Measurements from ENCODE around the gene XCR1.
A peak's percentile ranks its signal among the peaks of the same experiment; 100 is the strongest.
"Not testable (repeated sequence)": the region's sequence is repeated elsewhere in the genome, so short reads cannot be mapped to it uniquely, and the experiment has no call there.

The XCR1 gene

DNA sequence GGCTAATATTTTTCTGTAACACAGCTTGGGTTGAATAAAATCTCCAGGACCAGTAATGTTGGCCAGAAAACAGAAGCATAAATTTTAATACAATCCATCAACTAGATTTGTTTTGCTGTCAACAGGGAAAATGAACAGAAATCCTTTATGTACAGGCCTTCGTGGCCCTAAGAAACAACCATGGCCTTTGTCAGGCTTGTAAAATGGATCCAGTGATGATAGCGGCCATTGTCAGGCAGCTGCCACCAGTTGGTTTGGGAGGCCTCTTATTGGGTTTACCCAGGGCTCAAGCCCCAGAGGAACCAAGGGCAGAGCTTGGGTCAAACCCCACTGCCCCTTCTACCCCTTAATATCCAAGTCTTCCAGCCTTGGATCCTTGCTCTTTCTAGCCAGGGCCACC lies 26.1 kb downstream of the XCR1 start:
- DNase-seq: no peak

DNA sequence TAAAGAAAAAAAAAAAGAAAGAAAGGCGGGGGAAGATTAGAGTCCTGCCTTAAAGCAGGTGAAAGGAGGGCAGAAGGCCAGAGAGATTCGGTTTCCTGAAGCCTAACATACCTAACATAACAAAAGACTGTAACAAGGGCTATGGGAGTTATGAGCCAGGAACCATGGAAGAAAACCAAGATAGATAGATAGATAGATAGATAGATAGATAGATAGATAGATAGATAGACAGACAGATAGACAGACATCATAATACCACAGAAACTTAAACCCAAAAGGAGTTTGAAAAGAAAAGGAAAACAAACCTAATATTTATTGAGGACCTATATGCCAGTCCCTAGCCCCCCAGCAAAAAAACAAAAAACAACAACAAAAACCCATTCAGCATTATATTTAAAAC lies 29.3 kb downstream of the XCR1 start:
- no peak for DNase-seq

DNA sequence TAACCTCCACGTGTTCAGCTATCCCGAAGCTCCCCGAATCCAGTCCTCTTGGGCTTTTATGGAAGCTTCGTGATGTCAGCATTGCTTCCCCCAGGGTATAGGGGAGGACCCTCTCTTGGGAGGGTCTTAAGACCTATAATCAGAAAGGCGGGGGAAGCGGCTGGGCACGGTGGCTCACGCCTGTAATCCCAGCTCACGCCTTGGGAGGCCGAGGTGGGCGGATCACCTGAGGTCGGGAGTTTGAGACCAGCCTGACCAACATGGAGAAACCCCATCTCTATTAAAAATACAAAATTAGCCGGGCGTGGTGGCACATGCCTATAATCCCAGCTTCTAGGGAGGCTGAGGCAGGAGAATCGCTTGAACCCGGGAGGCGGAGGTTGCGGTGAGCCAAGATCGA lies 29.8 kb downstream of the XCR1 start:
- DNase-seq: not testable (repeated sequence)

DNA sequence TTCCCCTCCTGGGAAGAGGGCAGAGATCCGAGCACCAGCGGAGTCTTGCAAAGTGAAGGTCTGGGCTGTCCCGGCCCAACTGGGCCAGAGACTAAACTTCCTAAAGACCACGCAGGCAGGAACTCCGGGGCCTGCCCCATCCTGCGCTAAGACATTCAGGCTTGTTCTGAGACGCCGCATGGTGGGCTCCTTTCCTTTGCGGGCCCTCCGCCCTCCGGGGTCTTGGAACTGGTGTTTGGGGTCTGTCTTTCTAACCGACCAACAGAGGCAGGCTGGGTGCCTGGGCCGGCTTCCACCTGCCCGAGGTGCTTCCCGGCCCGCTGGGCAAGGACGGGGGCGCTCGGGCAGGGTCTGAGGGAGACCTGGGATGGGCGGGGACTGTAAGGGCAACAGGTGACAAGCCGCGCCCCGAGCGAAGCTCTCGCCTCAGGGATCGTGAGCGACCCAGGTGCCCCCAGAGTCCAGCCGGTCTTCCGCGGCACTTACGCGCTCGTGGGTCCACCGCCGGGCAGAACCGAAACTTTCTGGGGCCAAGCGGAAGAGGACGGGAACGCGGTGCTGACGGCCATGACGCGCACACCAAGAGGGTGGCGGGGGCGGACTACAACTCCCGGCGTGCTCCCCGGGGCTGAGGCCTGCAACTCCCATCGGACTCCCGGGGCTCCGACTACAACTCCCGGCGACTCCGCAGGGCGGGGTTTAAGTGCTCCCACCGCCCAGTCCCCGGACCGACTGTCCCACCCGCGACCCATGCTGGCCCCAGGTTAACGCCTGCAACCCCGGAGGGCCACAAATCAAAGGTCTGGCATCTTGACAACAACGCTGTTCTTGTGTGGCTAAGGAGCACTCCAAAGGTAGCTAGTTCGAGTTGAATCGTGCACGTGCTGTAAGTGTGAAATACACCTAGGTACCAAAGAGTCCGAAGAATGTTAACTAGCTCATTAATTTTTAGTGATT lies 31.8 kb downstream of the XCR1 start, which contains the start of gene FYCO1:
FYCO1 (minus strand) TSS at position 589 of the 957 bp plus-strand sequence. CDS start 10,914 bp downstream, outside the sequence.
- DNase-seq: peak; percentile 91

DNA sequence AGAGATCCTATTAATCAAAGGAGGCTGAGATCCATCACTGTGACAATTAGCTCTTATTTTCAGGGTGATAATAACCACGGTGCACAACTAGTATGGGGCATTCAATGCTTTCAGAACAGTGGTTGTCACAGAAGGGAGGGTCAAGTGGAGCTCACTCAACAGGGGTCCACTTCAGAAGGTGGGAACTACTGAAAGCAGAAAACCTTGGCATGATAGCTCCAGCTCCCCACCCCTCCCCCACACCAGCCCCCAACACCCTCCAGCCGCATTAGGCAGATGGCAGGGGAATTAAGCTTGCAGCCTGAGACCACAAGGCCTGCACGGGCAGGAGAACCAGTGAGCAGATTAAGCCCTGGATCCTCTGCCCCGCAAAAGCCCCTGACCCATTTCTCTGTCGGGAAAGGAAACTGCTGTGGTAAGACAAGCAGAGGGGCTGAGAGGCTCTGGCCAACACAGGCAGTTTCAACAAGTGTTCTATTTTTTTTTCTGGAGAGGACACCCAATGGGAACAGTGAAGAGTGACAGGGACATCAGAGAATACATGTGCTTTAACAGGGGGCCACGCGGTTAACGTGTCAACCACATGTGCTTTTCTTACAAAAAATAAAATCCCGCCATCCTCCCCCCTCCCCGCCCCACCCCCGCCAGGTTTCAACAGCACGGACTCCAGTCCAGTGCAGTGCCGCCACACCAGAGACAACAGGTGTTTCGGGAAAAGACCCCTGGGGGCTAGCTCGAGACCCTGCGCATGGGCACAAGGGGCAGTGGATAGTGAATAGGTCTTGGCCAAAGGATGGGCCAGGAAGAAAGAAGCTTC lies 32.7 kb downstream of the XCR1 start:
- peak; percentile 56 for DNase-seq

- no peak for DNase-seq
Measured at GRCh38 chr3:45993421-45994027, 33.8 kb downstream of the XCR1 start.

GRCh38 chr3:45992821-45993221 lies 34.5 kb downstream of the XCR1 start:
- DNase-seq: no peak

GRCh38 chr3:45992133-45992729 lies 35.1 kb downstream of the XCR1 start:
- no peak for DNase-seq

DNA sequence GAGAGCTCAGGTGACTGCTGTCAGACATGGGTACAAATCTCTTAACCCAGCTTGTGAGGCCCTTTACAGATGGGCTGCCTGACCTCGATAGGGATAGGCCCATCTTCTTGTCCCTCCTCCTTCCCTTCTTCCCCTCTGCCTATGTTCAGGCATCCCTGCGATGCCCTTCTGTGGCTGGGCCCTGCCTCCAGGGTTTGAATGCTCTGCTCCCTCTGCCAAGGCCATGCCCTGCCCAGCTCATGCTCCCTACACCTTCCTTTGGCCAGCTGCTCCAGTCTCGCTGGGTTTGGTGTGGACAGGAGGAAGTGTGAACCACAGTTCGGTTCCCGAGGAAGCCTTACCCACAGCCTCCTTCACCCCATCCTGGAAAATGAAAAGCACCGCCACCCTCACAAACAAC lies 35.9 kb downstream of the XCR1 start:
- DNase-seq: no peak

GRCh38 chr3:45990181-45990580 lies 37.1 kb downstream of the XCR1 start:
- no peak for DNase-seq

DNA sequence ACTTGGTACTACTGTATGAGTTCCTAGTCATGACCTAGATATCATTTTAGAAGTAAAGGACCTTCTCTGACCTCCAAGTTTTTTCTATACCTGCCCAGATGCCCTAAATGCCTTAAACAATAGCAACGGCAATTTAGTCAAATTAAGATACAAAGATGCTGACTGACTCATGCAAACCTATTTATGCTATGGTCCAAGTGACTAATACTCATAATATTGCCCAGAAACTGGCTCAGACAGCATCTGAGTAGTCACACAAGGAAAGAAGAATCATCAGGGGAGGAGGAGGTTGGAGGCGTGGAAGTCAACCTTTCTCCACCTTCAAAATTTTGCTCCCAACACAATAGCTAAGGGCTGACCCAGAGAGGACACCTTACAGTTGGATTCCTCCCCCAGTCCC lies 38.5 kb downstream of the XCR1 start:
- no peak for DNase-seq

- no peak for DNase-seq
Measured at GRCh38 chr3:45988362-45988761, 38.9 kb downstream of the XCR1 start.

DNA sequence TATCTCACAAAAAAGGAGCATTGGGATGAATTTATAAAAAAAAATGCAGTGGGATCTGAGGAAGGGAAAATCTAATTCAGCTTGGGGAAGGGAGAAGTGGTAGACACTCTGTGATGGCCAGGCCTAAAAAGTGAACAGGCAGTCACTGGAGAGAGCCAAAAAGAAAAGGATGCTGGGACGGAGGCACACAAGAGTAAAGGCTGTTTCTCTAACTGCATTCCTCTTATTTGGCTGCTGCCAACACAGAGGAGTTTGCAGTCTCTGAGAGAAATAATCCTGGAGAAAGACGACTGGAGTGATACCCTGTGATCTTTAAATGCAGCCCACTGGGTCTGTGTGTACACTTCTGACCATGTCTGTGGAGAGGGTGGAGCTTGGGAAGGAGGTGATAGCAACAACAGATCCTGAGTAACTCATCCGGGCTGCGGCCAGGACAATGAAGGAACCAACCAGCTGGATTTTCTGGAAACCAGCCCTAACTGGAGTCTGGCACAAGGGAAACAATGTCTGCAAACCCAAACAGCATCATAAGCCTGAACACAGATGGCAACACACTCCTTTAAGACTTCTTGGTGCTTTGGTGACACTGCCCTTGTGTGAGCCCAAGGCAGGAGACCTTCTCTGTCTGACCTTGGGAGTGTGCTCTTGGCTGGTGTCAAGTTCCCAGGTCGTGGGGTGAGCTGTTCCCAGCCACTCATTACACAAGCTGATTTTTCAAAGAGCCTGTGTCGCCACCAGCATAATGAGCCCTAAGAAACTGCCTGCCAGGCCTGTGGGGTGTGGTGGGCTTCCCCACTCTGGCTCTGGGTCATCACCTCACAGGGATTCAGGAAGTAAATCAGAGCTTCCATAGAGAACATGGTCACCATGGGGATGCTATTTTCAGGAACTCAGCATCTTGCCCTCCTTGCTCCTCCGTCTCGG lies 39.7 kb downstream of the XCR1 start:
- DNase-seq: no peak

DNA sequence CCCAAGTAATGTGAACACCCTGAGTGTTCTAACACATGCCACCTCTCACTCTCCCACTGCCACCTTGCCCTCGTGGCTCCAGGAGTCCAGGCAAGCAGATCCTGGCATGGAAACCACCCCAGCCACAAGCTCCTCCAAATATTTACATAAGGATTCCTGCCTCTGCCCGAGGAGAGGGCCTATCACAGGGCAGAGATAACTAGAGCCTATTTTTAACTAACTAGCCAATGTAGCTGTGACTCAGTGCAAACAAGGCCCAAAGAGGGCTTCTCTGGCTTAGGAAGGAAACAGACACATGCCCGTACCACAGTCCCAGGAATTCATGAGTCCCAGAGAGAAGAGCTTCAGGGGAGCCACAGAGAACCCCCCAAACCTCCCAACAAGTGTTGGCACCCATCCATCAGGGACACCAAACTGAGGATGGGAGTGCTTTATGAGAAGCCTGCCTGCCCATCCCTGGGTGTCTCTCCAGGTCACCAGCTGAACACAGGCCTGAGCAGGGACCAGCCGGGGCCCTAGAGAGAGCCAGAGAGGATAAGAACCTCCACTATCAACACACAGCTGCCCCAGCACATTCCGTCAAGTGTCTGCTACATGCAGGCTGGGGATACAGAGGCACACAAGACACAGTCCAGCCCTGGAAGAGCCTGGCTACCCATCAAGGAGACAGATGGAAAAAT lies 40.8 kb downstream of the XCR1 start:
- no peak for DNase-seq

DNA sequence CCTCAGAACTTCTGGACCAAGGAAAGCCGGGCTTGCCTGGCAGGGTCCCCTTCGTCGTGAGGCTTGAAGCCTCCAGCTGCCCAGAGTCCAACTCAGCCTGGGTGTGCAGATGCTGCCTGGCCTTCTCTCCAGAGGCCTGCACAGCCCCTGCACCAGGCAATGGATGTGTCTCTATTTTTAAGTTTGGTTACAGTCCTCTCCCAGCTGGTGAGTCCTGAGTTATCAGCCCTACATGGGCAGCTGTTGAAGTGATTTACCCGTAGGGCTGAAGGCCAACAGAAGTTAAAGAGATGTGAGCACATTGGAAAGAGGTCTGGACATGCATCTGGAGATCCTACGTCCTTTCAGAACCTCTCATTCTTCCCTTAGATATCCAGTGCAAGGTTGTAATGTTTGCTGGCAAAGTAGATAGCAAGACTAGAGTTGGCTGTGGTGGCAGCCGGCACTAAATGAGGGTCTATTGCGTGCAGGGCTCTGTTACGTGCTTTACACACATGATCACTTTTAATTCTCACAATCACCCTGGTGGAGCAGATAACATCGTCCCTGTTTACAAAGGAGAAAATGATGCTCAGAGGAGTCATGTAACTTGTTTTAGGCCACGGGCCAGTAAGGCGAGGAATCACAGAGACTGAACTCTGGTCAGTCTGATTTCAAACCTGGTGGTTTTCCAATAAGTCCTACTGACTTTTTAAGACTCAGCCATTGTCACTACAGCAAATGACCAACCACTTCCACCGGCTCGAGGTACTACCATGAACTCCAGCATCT lies 41.6 kb downstream of the XCR1 start:
- DNase-seq: no peak

DNA sequence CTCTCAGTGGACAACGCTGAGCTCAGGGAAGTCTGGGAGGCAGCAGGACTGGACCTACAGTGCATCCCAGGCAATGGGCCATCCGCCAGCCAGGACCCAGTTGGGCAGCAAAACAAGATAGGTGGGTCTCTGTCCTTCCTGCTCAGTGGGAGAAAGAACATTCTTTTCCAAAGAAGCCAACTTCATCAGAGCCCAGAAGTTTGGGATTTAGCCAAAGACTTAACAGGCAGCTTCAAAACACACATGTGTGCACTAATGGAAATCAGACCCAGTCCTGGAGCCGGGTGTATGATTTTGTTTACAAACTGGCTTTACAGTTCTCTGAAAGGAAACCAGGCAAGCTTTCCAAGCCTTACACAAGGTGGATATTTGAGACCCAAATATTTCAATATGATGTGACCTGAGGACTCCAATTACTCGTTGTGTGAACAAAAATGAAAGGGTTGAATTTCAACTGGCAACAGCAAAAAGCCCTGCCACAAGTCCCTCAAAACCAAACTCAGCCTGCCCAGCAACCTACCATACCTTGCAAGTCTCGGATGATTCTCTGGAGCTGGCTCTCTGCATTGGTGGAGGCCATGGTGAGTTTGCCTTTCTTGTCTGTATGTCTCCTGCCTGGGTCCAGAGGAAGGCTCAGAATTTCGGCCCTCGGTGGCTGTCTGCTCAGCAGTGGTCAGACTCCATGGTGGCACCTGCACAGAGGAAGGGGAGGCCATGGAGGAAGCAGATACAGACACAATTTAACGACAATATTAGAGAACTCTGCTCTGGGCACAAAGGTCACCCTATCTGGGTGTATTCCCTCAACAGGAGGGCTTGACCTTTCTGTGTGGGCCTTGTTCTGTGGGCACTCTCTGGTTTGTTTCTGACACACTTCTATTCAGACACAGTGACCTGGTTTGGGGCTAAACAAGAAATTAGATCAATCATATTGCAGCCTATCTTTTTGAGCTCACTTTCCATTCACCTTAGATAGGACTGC lies 42.7 kb downstream of the XCR1 start:
- DNase-seq: no peak

GRCh38 chr3:45983770-45984169 lies 43.5 kb downstream of the XCR1 start:
- no peak for DNase-seq

DNA sequence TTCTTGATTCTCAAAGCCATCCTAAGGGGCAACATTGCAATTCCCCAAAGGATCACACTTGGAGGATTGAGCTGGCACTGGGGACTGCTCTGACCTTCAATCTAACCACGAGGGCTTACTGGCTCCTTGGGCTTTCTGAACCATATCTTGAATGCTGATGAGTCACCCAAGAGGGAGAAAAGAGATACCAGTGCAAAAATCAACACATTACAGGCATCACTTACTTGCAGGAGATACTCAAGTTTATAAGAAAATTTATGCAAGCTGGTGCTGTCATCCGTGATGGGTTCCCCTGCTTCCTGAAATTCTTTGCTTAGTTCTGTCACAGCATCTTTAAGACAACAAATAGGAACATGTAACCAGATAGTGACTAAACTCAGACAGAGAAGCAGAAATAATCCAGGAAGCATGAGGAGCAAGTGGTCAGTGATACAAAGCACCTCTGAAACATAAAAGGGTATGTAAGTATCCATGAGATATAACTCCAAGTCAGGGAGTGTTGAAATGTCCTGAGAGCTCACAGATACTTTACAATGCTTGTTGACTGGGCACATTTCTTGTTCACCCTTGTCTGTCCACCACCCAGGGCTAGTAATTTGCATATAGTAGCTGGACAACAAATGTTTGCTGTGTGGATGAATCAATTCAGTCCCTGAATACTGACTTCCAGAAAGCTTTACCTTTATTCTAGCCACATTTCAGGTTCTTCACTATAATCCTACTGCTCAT lies 45.8 kb downstream of the XCR1 start:
- DNase-seq: peak; percentile 17

All from OCI-M1 (cell line).